Measurements from ENCODE around the gene AHRR. TPM values are rescaled to one million over a fixed set of nuclear protein-coding genes. Genes with fewer than 3 reads are reported as not detected.

AHRR gene
- polyA plus RNA-seq, 2 of the 4 experiments (the other 2 are of a cell fraction): 1.2 to 1.7 TPM

- no peak for FAIRE-seq
Observed at GRCh38 chr5:389197-389821, 67.8 kb downstream of the AHRR start.

More at GRCh38 chr5:389197-389821, 67.8 kb downstream of the AHRR start:
- no peak for DNase-seq (ENCODE audit: low read depth in 1 of 2, low spot score in 1 of 2)
- H3K4me2 ChIP-seq: no peak overlapping the region
- TF ChIP-seq PBX3 (IDR thresholded peaks at IDR 0.05) (no peak), CHD2 (IDR thresholded peaks at IDR 0.05; ENCODE audit: low read length, partially characterized antibody) (no peak), TP53 (CRISPR knock-in tag; IDR thresholded peaks at IDR 0.05) (no peak), ZNF302 (CRISPR knock-in tag; IDR thresholded peaks at IDR 0.05) (no peak), EHMT2 (IDR thresholded peaks at IDR 0.05; ENCODE audit: low read depth) (no peak), MAX (IDR thresholded peaks at IDR 0.05) (no peak), RCOR1 (IDR thresholded peaks at IDR 0.05; ENCODE audit: low read depth, low read length) (no peak), REST (IDR thresholded peaks at IDR 0.05) (no peak), JUNB (IDR thresholded peaks at IDR 0.05) (no peak), PHF8 (IDR thresholded peaks at IDR 0.05; ENCODE audit: borderline replicate concordance, low read depth) (no peak), RNF2 (IDR thresholded peaks at IDR 0.05; ENCODE audit: borderline replicate concordance, low read depth) (no peak), FOSL2 (IDR thresholded peaks at IDR 0.05) (no peak), FOSL2 (CRISPR knock-in tag; IDR thresholded peaks at IDR 0.05) (no peak), CHD4 (IDR thresholded peaks at IDR 0.05; ENCODE audit: borderline replicate concordance) (no peak), ATOH8 (CRISPR knock-in tag; IDR thresholded peaks at IDR 0.05; ENCODE audit: low read depth) (no peak), CTCF (IDR thresholded peaks at IDR 0.05) (no peak), RARB (CRISPR knock-in tag; IDR thresholded peaks at IDR 0.05) (no peak), MAZ (IDR thresholded peaks at IDR 0.05; ENCODE audit: borderline replicate concordance, low read depth, low read length) (no peak), NFE2L2 (conservative IDR thresholded peaks at IDR 0.05; ENCODE audit: low read length) (no peak)
- H3K4me1 ChIP-seq: peaks cover 18% of the 10 kb centered on the region
- POLR2A ChIA-PET: no interaction called here
- H3K27ac ChIP-seq: no peak overlapping the region
- no peak overlapping the region for H3K4me3 ChIP-seq
- WGBS (ENCODE audit: missing lambda C conversion rate): 91% methylated on average over 26 of the region's 32 CpGs
- CTCF ChIA-PET: no interaction called here
- 0 out of 3 replicates have a peak, but pooled peaks cover 5% of the 10 kb centered on the region for H3K9me3 ChIP-seq
- ATAC-seq: no peak
